GM23248 (cell line): ENCODE results near the gene RBMS3. TPM values are rescaled to one million over a fixed set of nuclear protein-coding genes. Genes with fewer than 3 reads are reported as not detected.
A peak's percentile ranks its signal among the peaks of the same experiment; 100 is the strongest.

Experiments
- DNase-seq: peaks from one replicate; pipeline ENCODE4 v3.0.0-alpha.2; 2015
- H2AFZ ChIP-seq: fragments of 200-600 bp; sonication (generic); 2 replicates; pipeline ENCODE4 v1.6.1; 2016; ENCODE audit warnings: antibody characterized with exemption
- H3F3A ChIP-seq: fragments of 200-600 bp; sonication (generic); 2 replicates; pipeline ENCODE4 v1.6.1; 2016; ENCODE audit warnings: mild to moderate bottlenecking, antibody characterized with exemption, mixed run types; ENCODE audit not compliant: insufficient read depth
- H3K27ac ChIP-seq: fragments of 200-600 bp; sonication (generic); 2 replicates; pipeline ENCODE4 v1.5.1; 2016; ENCODE audit warnings: mild to moderate bottlenecking
- H3K27me3 ChIP-seq: fragments of 200-600 bp; sonication (generic); replicated peaks from 2 replicates; pipeline ENCODE4 v1.6.1; 2016; ENCODE audit warnings: mild to moderate bottlenecking; ENCODE audit not compliant: insufficient read depth
- H3K36me3 ChIP-seq: fragments of 200-600 bp; sonication (generic); 2 replicates; pipeline ENCODE4 v1.6.1; 2016; ENCODE audit warnings: low read depth, mild to moderate bottlenecking
- H3K4me1 ChIP-seq: fragments of 200-600 bp; sonication (generic); 2 replicates; pipeline ENCODE4 v1.6.1; 2016; ENCODE audit warnings: mild to moderate bottlenecking; ENCODE audit not compliant: insufficient read depth
- H3K4me2 ChIP-seq: fragments of 200-600 bp; sonication (generic); one replicate; pipeline ENCODE4 v1.6.1; 2016; ENCODE audit warnings: mild to moderate bottlenecking; ENCODE audit not compliant: unreplicated experiment
- H3K4me3 ChIP-seq: fragments of 200-600 bp; sonication (generic); 2 replicates; pipeline ENCODE4 v1.5.1; 2016; ENCODE audit warnings: mild to moderate bottlenecking
- H3K79me2 ChIP-seq: fragments of 200-600 bp; sonication (generic); 2 replicates; pipeline ENCODE4 v1.6.1; 2016; ENCODE audit warnings: mild to moderate bottlenecking; ENCODE audit not compliant: insufficient read depth
- H3K9ac ChIP-seq: fragments of 200-600 bp; sonication (generic); 2 replicates; pipeline ENCODE4 v1.6.1; 2016; ENCODE audit warnings: mild to moderate bottlenecking
- H3K9me2 ChIP-seq: fragments of 200-600 bp; sonication (generic); 2 replicates; pipeline ENCODE4 v1.6.1; 2016; ENCODE audit warnings: mixed run types, mild to moderate bottlenecking, moderate library complexity; ENCODE audit not compliant: insufficient read depth
- H3K9me3 ChIP-seq: fragments of 200-600 bp; sonication (generic); one replicate; pipeline ENCODE4 v1.6.1; 2017; ENCODE audit warnings: low read depth
- H4K20me1 ChIP-seq: fragments of 200-600 bp; sonication (generic); 2 replicates; pipeline ENCODE4 v1.6.0; 2016; ENCODE audit not compliant: insufficient read depth
- EZH2 ChIP-seq: fragments of 200-600 bp; sonication (generic); IDR thresholded peaks from 2 replicates; pipeline ENCODE4 v1.6.1; 2018; ENCODE audit warnings: antibody characterized with exemption, mild to moderate bottlenecking; ENCODE audit not compliant: insufficient read depth, poor library complexity, severe bottlenecking
- EZH2phosphoT487 ChIP-seq: fragments of 200-600 bp; sonication (generic); IDR thresholded peaks from 2 replicates; pipeline ENCODE4 v1.6.1; 2018; ENCODE audit warnings: antibody characterized with exemption, moderate library complexity, mild to moderate bottlenecking, low read depth; ENCODE audit not compliant: insufficient read depth
- WGBS, 2 experiments: methylation state at CpG; one replicate each; pipeline ENCODE4 v1.1.6; 2015 to 2017; ENCODE audit warnings: low lambda C conversion rate in 2 of 2, low coverage in 1 of 2; ENCODE audit errors: missing lambda C conversion rate in 2 of 2; 5-methylcytosine and 5-hydroxymethylcytosine counted together
- in situ Hi-C: fragments of 300-500 bp; cut with MboI; formaldehyde crosslinking; loops from 2 replicates; pipeline ENCODE4 v1.15.0; 2020
- polyA plus RNA-seq: library from polyadenylated mRNA; unstranded; fragments of >200 nt; fragmentation: Nextera tagmentation; extraction: Ambion mirVana; gene quantifications from 2 replicates; pipeline ENCODE4 v1.2.1, GENCODE V29; 2016
- total RNA-seq: library from RNA; depleted of rRNA; stranded (reverse); fragments of >200 nt; shearing (Covaris generic); gene quantifications from 2 replicates; pipeline ENCODE4 v1.2.3, GENCODE V29; 2014

The RBMS3 gene
- total and polyA plus RNA-seq, 2 experiments from 2014 or later, result 40.0 to 94.3 TPM

GRCh38 chr3:29494305-29495036 is 213.6 kb downstream of the RBMS3 start:
- TF ChIP-seq EZH2 (no peak), EZH2phosphoT487 (no peak)
- Histone ChIP-seq H3K9me2 (no peaks in the 10 kb centered on the region), H3K9ac (no peak overlapping the region), H3F3A (peaks cover 32% of the 10 kb centered on the region), H3K36me3 (peaks cover 3% of the 10 kb centered on the region), H3K79me2 (0 out of 2 replicates have a peak, but pooled peaks cover 4% of the 10 kb centered on the region), H3K9me3 (no peaks in the 10 kb centered on the region), H4K20me1 (no peaks in the 10 kb centered on the region), H3K4me2 (peak overlapping the region; percentile 23), H3K27ac (peak overlapping the region; percentile 34; the same call in 1 of the 2 replicates), H3K27me3 (no peaks in the 10 kb centered on the region), H2AFZ (0 out of 2 replicates have a peak overlapping the region, but pooled peaks have one; percentile 5), H3K4me1 (peaks cover 15% of the 10 kb centered on the region), H3K4me3 (peak overlapping the region; percentile 17)
- peak; percentile 58 for DNase-seq
- in situ Hi-C loops, result no loop called here
- WGBS, 2 experiments, result 31 to 32% methylated on average over 6 of the region's 6 CpGs

- Histone ChIP-seq H3K36me3 (peaks cover 14% of the 10 kb centered on the region), H3K9me3 (no peaks in the 10 kb centered on the region), H3K9ac (no peak overlapping the region), H2AFZ (no peak overlapping the region), H3K4me1 (peaks cover 15% of the 10 kb centered on the region), H3K79me2 (peaks cover 4% of the 10 kb centered on the region; the same call in 1 of the 2 replicates), H3K27ac (no peak overlapping the region), H3K27me3 (no peaks in the 10 kb centered on the region), H4K20me1 (no peaks in the 10 kb centered on the region), H3K4me2 (no peak overlapping the region), H3K9me2 (no peaks in the 10 kb centered on the region), H3K4me3 (no peak overlapping the region), H3F3A (peaks cover 29% of the 10 kb centered on the region)
- in situ Hi-C loops, result no loop called here
- DNase-seq, result no peak
- TF ChIP-seq EZH2phosphoT487, result no peak
- no peak for TF ChIP-seq EZH2
- 98% methylated on average over 5 of the region's 5 CpGs for WGBS, 2 experiments
These were observed 216.4 kb downstream of the RBMS3 start for GRCh38 chr3:29497282-29497681.

DNA sequence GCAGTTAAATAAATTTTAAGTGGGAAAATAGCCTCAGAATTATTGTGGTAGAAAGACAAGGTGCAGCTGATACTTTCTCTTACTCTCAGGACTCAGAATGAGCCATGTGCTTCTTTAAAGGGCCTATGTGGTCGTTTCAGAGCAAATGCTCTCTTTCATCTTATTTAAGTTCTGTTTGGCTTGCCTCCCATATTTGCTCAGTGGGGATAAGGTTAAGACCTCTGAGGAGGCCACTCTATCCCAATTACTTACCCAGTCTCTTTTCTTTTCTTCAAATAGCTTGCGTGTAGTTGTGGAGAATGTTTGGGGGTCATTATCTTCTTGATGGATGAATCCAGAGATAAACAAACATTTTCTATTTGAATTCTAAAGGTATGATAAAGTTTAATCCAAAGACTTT is 221.9 kb downstream of the RBMS3 start:
- Histone ChIP-seq H3K9ac (no peak overlapping the region), H3K27me3 (no peaks in the 10 kb centered on the region), H2AFZ (no peak overlapping the region), H3K9me3 (no peaks in the 10 kb centered on the region), H3K4me1 (no peaks in the 10 kb centered on the region; the same call in 1 of the 2 replicates), H3K9me2 (no peaks in the 10 kb centered on the region), H4K20me1 (no peaks in the 10 kb centered on the region), H3K79me2 (peaks cover 39% of the 10 kb centered on the region), H3K4me3 (no peak overlapping the region), H3K4me2 (no peak overlapping the region), H3K36me3 (peaks cover 14% of the 10 kb centered on the region), H3K27ac (no peak overlapping the region), H3F3A (no peaks in the 10 kb centered on the region)
- no peak for TF ChIP-seq EZH2
- TF ChIP-seq EZH2phosphoT487, result no peak
- 81 to 98% methylated on average over 2 of the region's 2 CpGs for WGBS, 2 experiments
- no peak for DNase-seq
- in situ Hi-C loops, result no loop called here

DNA sequence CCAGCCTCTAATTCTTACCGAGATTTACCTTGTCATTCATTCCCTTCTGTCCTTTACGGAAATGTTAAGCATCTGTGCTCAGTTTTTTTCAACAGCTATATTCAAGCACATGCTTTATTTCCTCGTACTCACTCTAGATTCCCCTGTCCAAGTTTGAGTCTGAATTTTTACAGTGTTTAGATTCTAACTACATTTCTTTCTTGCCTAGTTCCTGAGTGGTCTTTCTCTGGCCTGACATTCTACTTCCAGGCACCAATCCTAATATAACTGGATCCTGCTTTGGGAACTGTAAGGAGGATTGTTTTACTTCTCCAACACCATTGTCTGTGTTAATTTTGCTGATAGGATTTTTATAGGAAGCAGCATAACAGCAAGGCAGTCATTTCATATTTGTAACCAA is 222.4 kb downstream of the RBMS3 start:
- in situ Hi-C loops, result no loop called here
- H3K36me3 ChIP-seq, result peaks cover 14% of the 10 kb centered on the region
- no peak for TF ChIP-seq EZH2phosphoT487
- TF ChIP-seq EZH2, result no peak
- no peak overlapping the region for H3K4me3 ChIP-seq
- no peaks in the 10 kb centered on the region for H3K9me3 ChIP-seq
- no peak overlapping the region for H3K27ac ChIP-seq
- no peak overlapping the region for H3K4me2 ChIP-seq
- H3F3A ChIP-seq, result no peaks in the 10 kb centered on the region
- no peaks in the 10 kb centered on the region for H3K27me3 ChIP-seq
- WGBS, 2 experiments, result 85 to 86% methylated on average over 3 of the region's 3 CpGs
- H3K79me2 ChIP-seq, result peaks cover 44% of the 10 kb centered on the region
- no peaks in the 10 kb centered on the region for H4K20me1 ChIP-seq
- H3K4me1 ChIP-seq, result no peaks in the 10 kb centered on the region; the same call in 1 of the 2 replicates
- no peak overlapping the region for H3K9ac ChIP-seq
- DNase-seq, result no peak
- no peak overlapping the region for H2AFZ ChIP-seq
- H3K9me2 ChIP-seq, result no peaks in the 10 kb centered on the region
